Activated gamma-delta T cell treated with anti-CD3 and anti-CD28 coated beads, Interleukin-2, amount 50 U/mL, for 16 hours (primary cell): Measurements from ENCODE around the gene TM7SF3.
A peak's percentile ranks its signal among the peaks of the same experiment; 100 is the strongest.
"Not testable (repeated sequence)": the region's sequence is repeated elsewhere in the genome, so short reads cannot be mapped to it uniquely, and the experiment has no call there.

ENCODE experiments used
- DNase-seq: peaks from one replicate; pipeline ENCODE4 v3.0.0-alpha.2; 2020; ENCODE audit warnings: low read depth

The TM7SF3 gene

GRCh38 chr12:26978801-26979200 is 35.4 kb downstream of the TM7SF3 start:
- no peak for DNase-seq

- DNase-seq = no peak
Measured at GRCh38 chr12:26976687-26977086, 37.5 kb downstream of the TM7SF3 start.

- peak; percentile 56 for DNase-seq
Measured at GRCh38 chr12:26971963-26972362, 42.2 kb downstream of the TM7SF3 start.

GRCh38 chr12:26970136-26970535 is 44.0 kb downstream of the TM7SF3 start:
- DNase-seq = no peak

GRCh38 chr12:26966842-26967241 is 47.3 kb downstream of the TM7SF3 start:
- no peak for DNase-seq

- no peak for DNase-seq
Measured at GRCh38 chr12:26963413-26963812, 50.8 kb downstream of the TM7SF3 start.

GRCh38 chr12:26961803-26962202 is 52.4 kb downstream of the TM7SF3 start:
- no peak for DNase-seq

GRCh38 chr12:26961391-26961790 is 52.8 kb downstream of the TM7SF3 start:
- not testable (repeated sequence) for DNase-seq

- DNase-seq = no peak
Measured at GRCh38 chr12:26954027-26954426, 60.2 kb downstream of the TM7SF3 start.

GRCh38 chr12:26953447-26953846 is 60.7 kb downstream of the TM7SF3 start:
- no peak for DNase-seq

- DNase-seq = no peak
Measured at GRCh38 chr12:26948309-26948708, 65.9 kb downstream of the TM7SF3 start.

- no peak for DNase-seq
Measured at GRCh38 chr12:26941215-26941594, 73.0 kb downstream of the TM7SF3 start.

GRCh38 chr12:26940516-26941214 is 73.5 kb downstream of the TM7SF3 start:
- DNase-seq = peak; percentile 12

- DNase-seq = no peak
Measured at GRCh38 chr12:26939953-26940352, 74.2 kb downstream of the TM7SF3 start.

- DNase-seq = no peak
Measured at GRCh38 chr12:26939192-26939832, 74.9 kb downstream of the TM7SF3 start.

- DNase-seq = no peak
Measured at GRCh38 chr12:26938701-26939062, 75.5 kb downstream of the TM7SF3 start.

GRCh38 chr12:26937863-26938700 is 76.1 kb downstream of the TM7SF3 start, which contains the start of the genes FGFR1OP2 and INTS13:
FGFR1OP2 (plus strand) TSS chr12:26938470; CDS start chr12:26954159, 15,689 bp downstream.
INTS13 (minus strand) TSS chr12:26937981; CDS start chr12:26936803, 1,178 bp downstream.
- peak; percentile 92 for DNase-seq

- no peak for DNase-seq
Measured at GRCh38 chr12:26937443-26937862, 76.7 kb downstream of the TM7SF3 start.

GRCh38 chr12:26936559-26937442 is 77.4 kb downstream of the TM7SF3 start:
- DNase-seq = no peak

GRCh38 chr12:26935636-26936378 is 78.4 kb downstream of the TM7SF3 start:
- DNase-seq = no peak

- DNase-seq = no peak
Measured at GRCh38 chr12:26929590-26929989, 84.6 kb downstream of the TM7SF3 start.
